ENCODE measurements around the gene MBNL1. TPM values are rescaled to one million over a fixed set of nuclear protein-coding genes. Genes with fewer than 3 reads are reported as not detected.
A peak's percentile ranks its signal among the peaks of the same experiment; 100 is the strongest.

The MBNL1 gene
- total RNA-seq, 4 donors from 2014 or later: 190 to 279 (median 216) TPM

DNA sequence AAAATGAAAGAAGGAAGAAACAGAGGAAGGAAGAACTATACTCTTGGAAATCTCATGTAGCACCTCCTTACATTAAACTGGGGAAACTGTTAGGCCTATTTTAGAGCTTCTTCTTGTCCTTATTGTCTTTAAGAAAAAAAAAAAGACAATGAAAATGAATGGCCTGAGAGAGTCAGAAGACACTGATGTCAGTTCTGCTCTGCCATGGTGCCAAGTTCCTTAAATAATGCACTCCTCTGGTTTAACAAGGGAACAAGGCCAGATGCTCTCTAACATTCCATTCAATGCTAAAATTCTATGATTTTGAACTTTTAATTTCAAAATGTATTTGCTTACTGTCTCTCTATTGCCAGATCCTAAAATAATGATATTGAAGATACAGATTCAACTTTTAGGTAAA lies 4.4 kb upstream of the MBNL1 start:
- intact Hi-C loops (cut with DNase I): loop anchor here (10.0 kb wide), 1 partner anchor 180 kb away; no protein-coding TSS in a partner anchor
- no peak for DNase-seq
- H3K36me3 ChIP-seq: no peaks in the 10 kb centered on the region
- no peak for TF ChIP-seq POLR2A (IDR thresholded peaks at IDR 0.05)
- TF ChIP-seq, protein P1, sequence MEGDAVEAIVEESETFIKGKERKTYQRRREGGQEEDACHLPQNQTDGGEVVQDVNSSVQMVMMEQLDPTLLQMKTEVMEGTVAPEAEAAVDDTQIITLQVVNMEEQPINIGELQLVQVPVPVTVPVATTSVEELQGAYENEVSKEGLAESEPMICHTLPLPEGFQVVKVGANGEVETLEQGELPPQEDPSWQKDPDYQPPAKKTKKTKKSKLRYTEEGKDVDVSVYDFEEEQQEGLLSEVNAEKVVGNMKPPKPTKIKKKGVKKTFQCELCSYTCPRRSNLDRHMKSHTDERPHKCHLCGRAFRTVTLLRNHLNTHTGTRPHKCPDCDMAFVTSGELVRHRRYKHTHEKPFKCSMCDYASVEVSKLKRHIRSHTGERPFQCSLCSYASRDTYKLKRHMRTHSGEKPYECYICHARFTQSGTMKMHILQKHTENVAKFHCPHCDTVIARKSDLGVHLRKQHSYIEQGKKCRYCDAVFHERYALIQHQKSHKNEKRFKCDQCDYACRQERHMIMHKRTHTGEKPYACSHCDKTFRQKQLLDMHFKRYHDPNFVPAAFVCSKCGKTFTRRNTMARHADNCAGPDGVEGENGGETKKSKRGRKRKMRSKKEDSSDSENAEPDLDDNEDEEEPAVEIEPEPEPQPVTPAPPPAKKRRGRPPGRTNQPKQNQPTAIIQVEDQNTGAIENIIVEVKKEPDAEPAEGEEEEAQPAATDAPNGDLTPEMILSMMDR (IDR thresholded peaks at IDR 0.05): no peak
- H3K9me3 ChIP-seq: no peaks in the 10 kb centered on the region
- no peaks in the 10 kb centered on the region for H3K27me3 ChIP-seq
- H3K4me3 ChIP-seq (replicated peaks in 1 of 3): no peak overlapping the region
- peaks cover 14 to 20% of the 10 kb centered on the region in 2 donors for H3K4me1 ChIP-seq
- H3K27ac ChIP-seq: no peak overlapping the region

DNA sequence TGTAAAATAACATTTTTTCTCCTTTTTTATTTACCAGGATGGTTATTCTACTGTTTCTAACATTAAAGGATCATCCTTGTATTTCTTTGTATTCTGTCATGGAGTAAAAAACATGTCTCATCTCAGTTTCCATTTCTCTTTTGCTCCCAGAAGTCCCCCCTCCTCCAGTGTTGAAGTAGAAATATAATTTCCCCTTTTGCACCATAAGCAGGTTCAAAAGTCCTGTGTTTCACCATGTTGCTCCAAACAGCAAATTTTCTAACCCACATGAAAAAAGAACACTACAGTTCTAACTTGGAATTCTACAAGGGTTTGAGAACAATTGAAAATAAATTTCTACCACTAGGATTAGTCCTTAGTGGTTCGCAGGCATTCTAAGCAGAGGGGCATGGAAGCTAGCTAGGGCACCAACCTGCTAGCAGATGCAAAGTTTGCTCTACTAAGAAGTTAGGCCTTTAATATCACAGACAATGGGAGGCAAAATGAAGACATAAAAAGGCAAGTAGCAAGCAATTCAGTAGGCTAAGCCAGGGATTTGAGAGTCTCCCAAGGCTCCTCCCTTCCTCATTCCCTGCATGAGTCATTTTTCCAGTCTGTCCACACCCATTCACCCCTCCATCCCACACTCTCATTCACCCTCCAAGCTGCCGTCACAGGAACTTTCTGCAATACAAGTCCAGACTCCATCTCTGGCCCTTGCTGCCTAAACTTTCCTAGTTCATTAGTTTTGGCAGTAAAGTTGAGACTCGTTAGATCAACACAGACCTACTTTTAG lies 2.3 kb upstream of the MBNL1 start:
- Histone ChIP-seq H3K4me1 (peaks cover 14 to 26% of the 10 kb centered on the region in 2 donors), H3K9me3 (no peaks in the 10 kb centered on the region), H3K27ac (peak overlapping the region; percentile 48 to 99 (median 99)), H3K4me3 (replicated peaks in 1 of 3) (no peak overlapping the region), H3K27me3 (no peaks in the 10 kb centered on the region), H3K36me3 (no peaks in the 10 kb centered on the region)
- 66 to 81% methylated on average over 3 of the region's 3 CpGs for WGBS, 2 donors
- peak; percentile 17 to 34 for DNase-seq
- TF ChIP-seq, protein P1 (IDR thresholded peaks at IDR 0.05): no peak
- peak in 1 of 2 donors; percentile 33 for TF ChIP-seq POLR2A (IDR thresholded peaks at IDR 0.05)
- intact Hi-C loops (cut with DNase I): loop anchor here (10.0 kb wide), 1 partner anchor 178 kb away; no protein-coding TSS in a partner anchor

DNA sequence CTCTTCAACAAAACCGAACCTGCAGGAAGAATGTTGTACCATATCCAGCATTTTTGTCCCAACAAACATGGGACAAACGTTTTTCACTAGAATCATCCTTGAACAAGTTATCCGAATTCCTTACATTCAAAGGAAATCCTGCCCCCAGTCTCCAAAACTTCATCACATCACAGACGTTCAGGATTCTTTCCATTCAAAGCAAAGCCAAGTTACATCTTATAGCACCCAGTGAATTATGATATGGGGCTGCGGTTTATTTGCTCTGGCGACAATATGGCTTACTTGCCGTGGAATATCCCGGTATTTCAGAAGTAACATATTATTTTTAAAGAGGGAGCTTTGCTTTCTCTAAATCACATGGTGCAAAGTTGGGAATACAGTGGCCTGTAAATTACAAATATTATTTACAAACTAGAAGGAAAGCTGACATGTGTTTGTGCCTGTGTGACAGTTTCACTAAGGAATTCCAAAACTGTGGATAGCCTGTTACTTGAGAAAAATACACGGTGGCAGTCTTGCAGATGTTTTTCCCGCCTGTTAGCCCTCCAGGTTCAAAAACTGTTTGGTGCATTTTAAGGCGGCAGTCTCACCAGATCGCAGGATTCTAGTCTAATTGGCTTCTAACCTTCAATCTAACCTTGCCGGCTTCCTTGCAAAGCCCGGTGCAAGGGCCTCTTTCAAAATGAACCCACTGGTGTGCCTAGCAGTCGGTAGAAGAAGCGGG lies 736 bp upstream of the MBNL1 start:
- peaks cover 24 to 27% of the 10 kb centered on the region in 2 donors for H3K4me1 ChIP-seq
- WGBS, 2 donors: 24 to 26% methylated on average over 16 of the region's 16 CpGs
- H3K27me3 ChIP-seq: no peaks in the 10 kb centered on the region
- no peaks in the 10 kb centered on the region for H3K9me3 ChIP-seq
- peak overlapping the region; percentile 94 to 99 (median 99) for H3K27ac ChIP-seq
- peak overlapping the region in 2 of 3 donors; percentile 93 to 95 for H3K4me3 ChIP-seq (replicated peaks in 1 of 3)
- no peaks in the 10 kb centered on the region for H3K36me3 ChIP-seq
- TF ChIP-seq, protein P1 (IDR thresholded peaks at IDR 0.05): no peak
- no peak for DNase-seq
- intact Hi-C loops (cut with DNase I): loop anchor here (10.0 kb wide), 1 partner anchor 177 kb away; no protein-coding TSS in a partner anchor

GRCh38 chr3:152269056-152269830 lies 514 bp downstream of the MBNL1 start:
- WGBS, 2 donors: 0 to 1% methylated on average over 41 to 46 of the region's 56 CpGs

More at GRCh38 chr3:152269056-152269830, 514 bp downstream of the MBNL1 start:
- Histone ChIP-seq H3K4me1 (peaks cover 26 to 27% of the 10 kb centered on the region in 2 donors), H3K4me3 (replicated peaks in 1 of 3) (peak overlapping the region; percentile 93 to 95 (median 95)), H3K27me3 (no peaks in the 10 kb centered on the region), H3K27ac (peak overlapping the region; percentile 94 to 99 (median 99)), H3K36me3 (no peaks in the 10 kb centered on the region), H3K9me3 (no peaks in the 10 kb centered on the region)
- peak in 1 of 2 donors; percentile 37 for TF ChIP-seq POLR2A (IDR thresholded peaks at IDR 0.05)
- TF ChIP-seq, protein P1 (IDR thresholded peaks at IDR 0.05): no peak
- intact Hi-C loops (cut with DNase I): loop anchor here (10.0 kb wide), 1 partner anchor 176 kb away; no protein-coding TSS in a partner anchor
- peak; percentile 70 for DNase-seq
